ENCODE results near the gene TOMM40L.

Gene TOMM40L

DNA sequence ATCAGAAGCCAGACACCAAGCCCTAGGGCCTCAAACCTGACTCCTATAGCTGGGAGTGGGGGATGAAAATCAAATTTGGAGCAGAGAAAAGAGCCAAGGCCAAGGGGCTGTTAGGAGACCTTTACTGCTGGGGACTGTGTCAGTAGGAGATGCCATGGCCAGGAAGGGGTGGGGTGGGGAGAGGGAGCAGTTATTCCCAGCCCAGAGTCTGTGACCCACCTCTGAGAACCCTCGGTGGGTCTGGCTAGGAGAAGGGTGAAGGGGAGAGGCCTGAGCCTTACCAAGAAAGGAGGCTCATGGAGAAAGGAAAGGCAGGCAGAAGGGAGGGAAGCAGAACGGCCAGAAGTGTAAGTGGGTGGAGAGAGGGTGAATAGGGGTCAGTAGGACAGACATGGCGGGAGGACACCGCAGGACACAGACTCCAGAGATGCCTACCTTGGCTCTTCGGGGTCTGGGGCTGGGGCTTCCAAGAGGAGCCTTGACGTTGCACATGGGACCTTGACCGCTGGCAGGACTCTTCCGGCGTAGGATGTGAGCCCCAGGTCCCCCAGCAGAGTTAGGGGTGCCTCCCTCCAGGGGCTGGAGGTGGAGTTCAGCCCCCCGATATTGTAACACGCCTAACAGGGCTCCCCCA, 28.2 kb upstream of the TOMM40L start:
- no peak for DNase-seq (ENCODE audit: low spot score)

GRCh38 chr1:161198194-161198896, 27.5 kb upstream of the TOMM40L start:
- DNase-seq (ENCODE audit: low spot score): no peak

- DNase-seq (ENCODE audit: low spot score): no peak
Measured at GRCh38 chr1:161198897-161199431, 26.9 kb upstream of the TOMM40L start, which contains the start of gene ADAMTS4. Gene ADAMTS4 (minus strand): TSS chr1:161199054. CDS start chr1:161198627, 427 bp downstream.

DNA sequence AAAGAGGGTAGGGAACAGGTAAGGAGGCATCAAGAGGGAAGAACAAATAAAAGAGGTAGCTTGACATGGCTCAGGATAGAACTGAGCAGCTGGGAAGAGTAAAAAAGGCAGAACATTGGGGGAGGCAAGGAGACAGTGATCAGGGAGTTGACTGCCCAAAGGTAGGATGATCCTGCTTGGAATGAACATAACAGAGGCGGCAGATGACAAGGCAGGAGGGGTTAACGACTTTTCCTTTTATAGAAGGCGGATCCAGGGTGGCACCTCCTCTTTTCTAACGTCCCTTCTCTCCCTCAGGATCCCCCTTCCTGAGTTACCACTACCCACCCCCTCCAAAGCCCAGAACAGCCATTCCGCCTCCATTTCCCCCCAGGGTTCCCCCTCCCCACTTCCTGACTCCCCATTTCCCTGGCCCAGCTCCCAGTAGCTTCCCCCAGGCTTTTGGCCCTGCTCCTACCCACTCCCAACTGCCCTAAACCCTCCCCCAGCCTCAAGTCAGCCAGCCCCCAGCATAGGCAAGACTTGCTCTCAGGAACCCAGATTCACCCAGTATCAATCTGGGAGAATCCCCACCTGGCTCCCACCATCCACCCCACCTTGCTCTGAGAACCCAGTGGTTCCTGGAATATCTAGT, 26.2 kb upstream of the TOMM40L start:
- DNase-seq (ENCODE audit: low spot score): no peak

DNA sequence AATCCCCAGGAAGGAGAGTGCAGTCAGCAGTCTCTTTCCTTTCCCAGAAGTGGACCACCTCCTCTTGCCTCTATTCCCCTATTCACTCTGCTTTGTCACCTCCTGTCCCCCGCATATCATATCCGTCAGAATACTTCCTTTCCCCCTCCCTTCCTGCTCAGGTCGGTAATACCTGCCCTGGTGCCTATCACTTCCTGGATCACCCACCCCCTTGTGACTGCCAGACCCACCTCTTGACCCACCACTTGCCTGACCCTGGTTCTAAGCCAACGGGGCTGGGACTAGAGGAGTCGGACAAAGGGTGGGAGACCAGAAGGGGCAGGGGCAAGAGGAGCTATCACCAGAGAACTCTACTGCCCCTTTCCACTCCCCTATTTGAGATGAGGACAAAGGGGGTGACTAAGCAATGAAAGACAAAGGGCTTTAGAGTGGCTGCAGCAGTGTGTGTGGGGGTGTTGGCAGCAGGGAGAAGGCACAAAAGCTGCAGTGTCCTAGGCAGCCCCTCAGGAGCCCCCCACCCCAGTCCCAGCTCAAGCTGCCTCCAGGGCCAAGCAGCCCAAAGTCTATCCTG, 25.4 kb upstream of the TOMM40L start:
- DNase-seq (ENCODE audit: low spot score): peak; percentile 29

DNA sequence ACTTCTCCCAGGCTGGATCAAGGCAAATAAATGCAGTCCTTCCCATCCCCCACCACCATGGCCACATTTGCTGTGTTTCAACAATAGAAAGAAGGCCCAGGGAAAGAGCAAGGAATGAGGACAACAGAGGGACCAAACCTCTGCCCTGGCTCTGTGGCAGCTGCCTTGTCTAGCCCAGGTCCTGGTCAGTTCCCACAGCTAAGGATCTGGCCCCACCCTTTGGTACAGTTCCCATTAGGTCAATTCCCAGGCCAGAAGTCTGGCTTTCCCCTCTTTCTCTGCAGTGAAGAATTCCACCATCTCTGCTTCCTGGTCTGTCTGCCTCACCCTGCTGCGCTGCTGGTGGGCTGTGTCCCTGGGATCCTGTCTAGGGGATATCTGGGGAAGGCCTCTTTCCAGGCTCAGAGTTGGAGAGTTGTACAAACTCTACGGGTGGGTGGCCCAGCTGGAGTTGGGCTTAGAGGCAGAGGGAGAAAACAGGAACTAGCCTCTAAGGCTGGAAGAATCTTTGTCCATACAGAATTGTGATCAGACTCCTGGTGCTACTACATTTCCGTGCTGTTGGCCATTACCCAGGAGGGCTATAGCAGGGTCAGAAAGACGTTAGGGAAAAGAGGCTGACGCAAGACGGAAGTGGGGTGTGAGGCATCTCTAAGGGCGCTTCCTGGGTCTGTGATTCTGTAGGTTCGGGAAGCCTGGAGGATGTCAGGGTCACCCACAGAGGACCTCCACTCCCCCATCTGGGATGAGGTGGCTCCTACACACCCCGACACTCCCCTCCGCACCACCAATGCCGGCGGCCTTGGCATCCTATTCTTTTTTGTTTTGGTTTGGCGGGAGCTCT, 24.6 kb upstream of the TOMM40L start:
- no peak for DNase-seq (ENCODE audit: low spot score)

- peak; percentile 98 for DNase-seq (ENCODE audit: low spot score)
Measured at GRCh38 chr1:161201836-161202712, 23.8 kb upstream of the TOMM40L start, which contains the start of gene NDUFS2. Gene NDUFS2 (plus strand): TSS chr1:161202367. CDS start chr1:161202386, 19 bp downstream.

DNA sequence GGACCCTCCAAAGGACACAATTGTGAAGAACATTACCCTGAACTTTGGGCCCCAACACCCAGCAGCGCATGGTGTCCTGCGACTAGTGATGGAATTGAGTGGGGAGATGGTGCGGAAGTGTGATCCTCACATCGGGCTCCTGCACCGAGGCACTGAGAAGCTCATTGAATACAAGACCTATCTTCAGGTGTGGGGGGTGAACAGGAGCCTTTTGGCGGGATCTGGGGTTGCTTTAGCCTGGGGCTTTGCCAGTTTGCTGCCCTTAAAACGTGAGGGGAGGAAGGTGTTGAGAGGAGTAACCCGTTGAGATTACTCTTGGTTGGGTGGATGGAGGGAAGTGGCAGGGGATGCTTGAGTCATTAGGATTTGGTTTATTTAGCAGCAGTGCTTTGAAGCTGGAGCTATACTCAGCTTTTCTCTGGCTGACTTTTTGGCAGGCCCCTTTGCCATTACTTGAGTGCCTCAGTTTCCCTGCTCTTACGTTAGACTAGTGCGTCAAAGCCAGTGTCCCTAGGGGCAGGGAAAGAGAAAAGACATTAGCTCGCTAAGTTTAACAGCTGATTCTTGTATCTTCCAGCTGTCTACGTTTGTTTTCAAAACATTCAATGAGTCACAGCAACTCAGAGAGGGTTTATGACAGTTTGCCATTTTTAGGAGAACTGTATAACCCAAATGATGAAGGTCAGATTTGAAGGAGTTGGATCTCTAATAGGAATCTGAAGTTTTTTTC, 19.3 kb upstream of the TOMM40L start:
- no peak for DNase-seq (ENCODE audit: low spot score)

DNA sequence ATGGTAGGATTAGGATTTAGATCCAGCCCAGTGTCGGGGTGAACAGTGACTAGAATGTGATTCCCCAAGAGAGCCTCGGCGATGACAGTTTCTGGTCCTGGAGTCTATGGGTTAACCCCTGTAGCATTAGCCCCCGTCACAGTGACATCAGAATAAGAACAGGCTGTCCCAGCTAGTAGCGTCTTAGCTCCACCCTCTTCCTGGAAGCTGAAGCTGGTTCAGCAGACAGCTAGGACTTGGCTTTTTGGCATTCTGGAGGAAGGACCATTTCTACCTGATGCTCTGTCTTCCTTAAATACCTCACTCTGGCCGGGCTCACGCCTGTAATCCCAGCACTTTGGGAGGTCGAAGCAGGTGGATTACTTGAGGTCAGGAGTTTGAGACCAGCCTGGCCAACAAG, 18.7 kb upstream of the TOMM40L start:
- no peak for DNase-seq (ENCODE audit: low spot score)

- DNase-seq (ENCODE audit: low spot score): peak; percentile 75
Measured at GRCh38 chr1:161209790-161210409, 16.0 kb upstream of the TOMM40L start.

GRCh38 chr1:161214369-161214768, 11.5 kb upstream of the TOMM40L start:
- DNase-seq (ENCODE audit: low spot score): no peak

DNA sequence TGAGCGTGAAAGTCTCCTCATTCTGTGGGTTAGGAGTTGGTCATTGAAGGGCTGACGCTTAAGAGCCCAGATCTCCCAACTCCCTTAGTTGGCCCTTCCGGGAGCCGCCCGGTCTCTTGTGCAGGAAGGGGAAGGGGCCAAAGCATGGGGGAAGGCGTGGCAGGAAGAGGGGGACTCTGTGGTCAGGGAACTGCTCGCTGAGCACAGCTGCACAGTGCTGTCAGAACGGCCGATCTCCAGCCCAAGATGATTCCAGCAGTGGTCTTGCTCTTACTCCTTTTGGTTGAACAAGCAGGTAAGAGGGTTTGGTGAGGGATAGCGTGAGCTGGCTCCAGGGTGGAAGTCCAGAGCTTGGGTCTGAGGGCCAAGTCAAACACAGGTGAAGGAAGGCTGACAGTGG, 10.8 kb upstream of the TOMM40L start, which contains the start of gene FCER1G:
Gene FCER1G (plus strand): TSS at position 220 of the 400 bp plus-strand sequence. CDS start 27 bp downstream, at position 247.
- DNase-seq (ENCODE audit: low spot score): no peak

- no peak for DNase-seq (ENCODE audit: low spot score)
Measured at GRCh38 chr1:161216945-161217712, 8.7 kb upstream of the TOMM40L start.

GRCh38 chr1:161217831-161218230, 8.0 kb upstream of the TOMM40L start:
- no peak for DNase-seq (ENCODE audit: low spot score)

GRCh38 chr1:161218301-161219077, 7.4 kb upstream of the TOMM40L start:
- no peak for DNase-seq (ENCODE audit: low spot score)

GRCh38 chr1:161219078-161219892, 6.6 kb upstream of the TOMM40L start:
- DNase-seq (ENCODE audit: low spot score): no peak

DNA sequence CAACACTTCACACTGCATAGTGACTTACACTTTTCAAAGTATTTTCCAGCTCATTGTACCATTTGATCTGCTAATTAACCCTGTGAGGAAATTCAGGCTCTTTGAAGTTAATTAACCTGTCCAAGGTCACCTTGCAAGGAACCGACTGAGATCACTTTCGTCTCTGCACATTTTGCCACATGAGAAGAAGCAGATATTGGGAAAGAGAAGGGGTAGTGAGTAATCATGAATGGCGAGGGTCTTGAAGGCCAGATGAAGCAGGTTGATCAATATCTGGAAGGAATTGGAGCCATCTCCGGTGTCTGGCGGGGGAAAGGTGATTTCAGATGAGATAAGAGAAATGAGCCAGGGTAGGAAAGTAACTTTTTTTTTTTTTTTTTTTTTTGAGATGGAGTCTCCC, 5.9 kb upstream of the TOMM40L start:
- DNase-seq (ENCODE audit: low spot score): no peak

Measured in CD4-positive, alpha-beta T cell treated with Interleukin-2 at 100 ng/mL for 4 hours (primary cell).